ENCODE results near the gene DCDC2B. TPM values are rescaled to one million over a fixed set of nuclear protein-coding genes. Genes with fewer than 3 reads are reported as not detected.
A peak's percentile ranks its signal among the peaks of the same experiment; 100 is the strongest.

DCDC2B gene
- total and polyA plus RNA-seq, 9 of the 15 experiments (the other 6 are each of a cell fraction or from before 2014, with no cell fraction given) = not detected

DNA sequence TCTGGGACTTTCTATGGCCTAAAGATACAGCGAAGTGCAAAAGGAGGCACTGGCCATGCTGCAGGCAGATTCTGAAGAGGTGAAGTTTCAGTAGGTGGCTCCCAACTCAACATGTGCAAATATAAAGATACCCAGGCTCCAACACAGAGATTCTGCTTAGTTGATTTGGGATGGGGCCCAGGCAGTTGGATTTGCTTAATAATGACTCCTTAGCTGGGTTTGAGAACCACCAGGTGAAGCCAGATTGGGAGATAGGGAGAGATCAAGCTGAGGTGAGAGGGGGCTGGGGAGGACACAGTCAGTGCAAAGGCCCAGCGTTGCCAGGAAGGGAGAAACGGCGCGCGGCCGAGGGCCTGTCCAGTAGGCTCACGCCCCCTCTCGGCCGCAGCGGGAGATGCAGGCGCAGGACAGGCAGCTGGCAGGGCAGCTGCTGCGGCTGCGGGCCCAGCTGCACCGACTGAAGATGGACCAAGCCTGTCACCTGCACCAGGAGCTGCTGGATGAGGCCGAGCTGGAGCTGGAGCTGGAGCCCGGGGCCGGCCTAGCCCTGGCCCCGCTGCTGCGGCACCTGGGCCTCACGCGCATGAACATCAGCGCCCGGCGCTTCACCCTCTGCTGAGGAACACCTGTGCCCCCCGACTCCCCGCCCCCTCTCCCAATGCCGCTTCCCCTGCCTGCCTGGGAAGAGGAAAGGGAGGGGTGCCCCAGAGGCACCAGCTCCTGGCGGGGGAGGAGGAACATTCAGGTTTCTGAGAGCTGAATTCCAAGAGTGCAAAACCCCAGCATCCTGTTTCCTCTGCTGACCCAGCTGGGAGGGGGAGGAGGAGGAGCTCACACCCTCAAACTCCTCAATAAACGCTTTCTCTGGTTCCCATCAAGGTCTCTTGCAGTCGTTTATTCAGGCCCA is 39.3 kb downstream of the DCDC2B start (continued):
- TF ChIP-seq CREB1 (IDR thresholded peaks at IDR 0.05) (no peak), CREB1 (CRISPR knock-in tag; IDR thresholded peaks at IDR 0.05) (peak; percentile 15; the same call in 1 of the 2 replicates), CBX3 (IDR thresholded peaks at IDR 0.05; ENCODE audit: borderline replicate concordance in 1 of 2, low read length in 2 of 2) (peak in 1 of 2 experiments; percentile 84; a peak in 1 of 3 replicates), ILK (tag; IDR thresholded peaks at IDR 0.05; ENCODE audit: borderline replicate concordance, low read depth) (no peak), MAZ (CRISPR knock-in tag; conservative IDR thresholded peaks at IDR 0.05 in 1 of 2, IDR thresholded peaks at IDR 0.05 in 1 of 2) (peak in 1 of 2 experiments; percentile 63; a peak in 3 of 4 replicates), HLTF (IDR thresholded peaks at IDR 0.05) (peak; percentile 89; the same call in 1 of the 2 replicates), STAT5B (CRISPR knock-in tag; IDR thresholded peaks at IDR 0.05) (no peak), ZNF586 (CRISPR knock-in tag; conservative IDR thresholded peaks at IDR 0.05) (no peak), L3MBTL2 (IDR thresholded peaks at IDR 0.05) (peak; percentile 54), MTA3 (IDR thresholded peaks at IDR 0.05; ENCODE audit: borderline replicate concordance) (peak; percentile 68; the same call in 1 of the 2 replicates), NEUROD1 (IDR thresholded peaks at IDR 0.05; ENCODE audit: borderline replicate concordance, low read depth, low read length, partially characterized antibody) (peak; percentile 52), DMBX1 (CRISPR knock-in tag; IDR thresholded peaks at IDR 0.05; ENCODE audit: borderline replicate concordance) (no peak), NBN (IDR thresholded peaks at IDR 0.05; ENCODE audit: low read depth) (peak; percentile 72; the same call in 1 of the 2 replicates), BACH1 (tag; IDR thresholded peaks at IDR 0.05) (no peak), ZFP36 (IDR thresholded peaks at IDR 0.05; ENCODE audit: low read depth, low read length, partially characterized antibody) (peak; percentile 40), SIN3B (IDR thresholded peaks at IDR 0.05; ENCODE audit: low read depth) (no peak), NR1H2 (CRISPR knock-in tag; IDR thresholded peaks at IDR 0.05) (0 out of 2 replicates have a peak, but pooled peaks have one; percentile 9), CBX5 (IDR thresholded peaks at IDR 0.05; ENCODE audit: borderline replicate concordance, low read depth) (0 out of 2 replicates have a peak, but pooled peaks have one; percentile 40), BCLAF1 (IDR thresholded peaks at IDR 0.05; ENCODE audit: borderline replicate concordance in 1 of 2, control insufficient read depth in 1 of 2, low read depth in 2 of 2, low read length in 1 of 2) (0 out of 4 replicates have a peak, but pooled peaks of 1 of the 2 experiments have one; percentile 41), ZC3H11A (IDR thresholded peaks at IDR 0.05; ENCODE audit: low read depth, low read length) (peak; percentile 60; the same call in 1 of the 2 replicates), CBFA2T3 (IDR thresholded peaks at IDR 0.05) (peak; percentile 79), DACH1 (IDR thresholded peaks at IDR 0.05; ENCODE audit: partially characterized antibody) (peak; percentile 72), MEF2A (IDR thresholded peaks at IDR 0.05; ENCODE audit: control insufficient read depth, low read depth, low read length) (no peak), SIN3A (IDR thresholded peaks at IDR 0.05; ENCODE audit: borderline replicate concordance in 2 of 2, control insufficient read depth in 1 of 2, low read depth in 2 of 2, low read length in 2 of 2) (0 out of 4 replicates have a peak, but pooled peaks of 1 of the 2 experiments have one; percentile 58), ZNF830 (CRISPR knock-in tag; IDR thresholded peaks at IDR 0.05) (peak; percentile 84; the same call in 1 of the 2 replicates), GABPB1 (CRISPR knock-in tag; IDR thresholded peaks at IDR 0.05) (peak; percentile 56; the same call in 1 of the 2 replicates)

Measured in K562 (cell line).